Dedifferentiated amniotic fluid mesenchymal stem cell (primary cell): Measurements from ENCODE around the gene FARSA.
"Not testable (repeated sequence)": the region's sequence is repeated elsewhere in the genome, so short reads cannot be mapped to it uniquely, and the experiment has no call there.

Experiments
- DNase-seq: peaks from one replicate; pipeline ENCODE4 v3.0.0-alpha.2; 2016; ENCODE audit errors: extremely low spot score

FARSA gene

GRCh38 chr19:12937927-12938778, 4.6 kb upstream of the FARSA start, which contains the start of gene CALR:
Gene CALR (plus strand): TSS chr19:12938609. CDS start chr19:12938680, 71 bp downstream.
- peak; percentile 99 for DNase-seq

- DNase-seq, result no peak
Measured at GRCh38 chr19:12937093-12937926, 3.8 kb upstream of the FARSA start.

DNA sequence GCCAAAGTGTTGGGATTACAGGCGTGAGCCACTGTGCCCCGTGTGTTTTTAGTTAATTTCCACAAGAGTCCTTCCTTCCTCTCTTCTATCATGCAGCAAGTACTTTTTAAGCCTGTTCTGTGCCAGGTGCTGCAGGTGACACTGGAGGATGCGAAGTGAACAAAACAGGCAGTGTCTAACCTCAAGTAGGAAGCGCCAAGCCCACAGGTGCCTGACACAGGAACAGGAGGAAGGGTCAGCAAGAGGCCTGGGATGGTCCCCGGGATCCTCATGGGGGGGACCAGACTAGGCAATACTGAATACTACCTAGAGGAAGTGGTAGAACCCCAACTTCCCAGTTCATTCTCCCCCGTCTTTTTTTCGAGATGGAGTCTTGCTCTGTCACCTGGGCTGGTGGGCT, 3.1 kb upstream of the FARSA start:
- DNase-seq, result no peak

DNA sequence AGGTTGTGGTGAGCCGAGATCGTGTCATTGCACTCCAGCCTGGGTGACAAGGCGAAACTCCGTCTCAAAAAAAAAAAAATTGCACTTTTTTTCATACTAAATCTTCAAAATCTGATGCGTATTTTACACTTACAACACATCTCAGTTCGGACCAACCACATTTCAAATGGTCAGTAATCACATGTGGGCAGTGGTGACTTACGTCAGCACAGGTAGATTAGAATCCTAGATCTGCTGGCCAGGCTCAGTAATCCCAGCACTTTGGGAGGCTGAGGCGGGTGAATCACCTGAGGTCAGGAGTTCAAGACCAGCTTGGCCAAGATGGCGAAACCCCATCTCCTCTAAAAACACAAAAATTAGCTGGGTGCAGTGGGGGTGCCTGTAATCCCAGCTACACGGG, 1.6 kb upstream of the FARSA start:
- DNase-seq, result no peak

- DNase-seq, result no peak
Measured at GRCh38 chr19:12932392-12933286, 872 bp downstream of the FARSA start.

DNA sequence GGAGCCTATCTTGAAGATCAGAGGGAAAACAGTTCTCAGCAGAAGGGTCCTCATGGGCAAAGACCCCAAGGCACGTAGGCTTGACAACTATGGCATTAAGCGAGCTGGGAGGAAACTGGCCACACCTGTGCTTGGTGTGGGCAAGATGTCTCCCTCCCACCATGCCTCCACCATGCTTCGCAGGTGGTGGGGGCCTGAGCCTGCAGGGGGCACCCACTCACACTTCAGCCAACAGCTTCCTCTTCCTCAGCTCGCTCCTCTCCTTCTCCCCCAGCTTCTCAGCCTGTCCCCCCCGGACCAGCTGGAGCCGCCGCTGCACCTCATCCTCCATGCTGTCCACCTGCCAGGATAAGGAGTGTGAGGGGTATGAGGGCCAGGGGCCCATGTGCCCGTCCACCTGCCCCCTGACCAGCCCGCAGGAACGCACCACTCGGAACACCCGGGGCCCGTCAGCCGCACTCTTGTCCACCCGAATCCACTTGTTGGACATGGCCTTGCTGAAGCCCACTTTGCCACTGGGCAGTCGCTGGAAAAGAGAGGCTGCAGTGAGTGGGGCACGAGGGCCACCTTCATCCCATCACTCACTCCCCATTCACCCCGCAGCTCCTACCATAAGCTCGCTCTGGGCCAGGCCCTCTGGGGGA, 3.4 kb downstream of the FARSA start:
- no peak for DNase-seq

GRCh38 chr19:12924621-12925310, 8.7 kb downstream of the FARSA start:
- DNase-seq, result no peak

DNA sequence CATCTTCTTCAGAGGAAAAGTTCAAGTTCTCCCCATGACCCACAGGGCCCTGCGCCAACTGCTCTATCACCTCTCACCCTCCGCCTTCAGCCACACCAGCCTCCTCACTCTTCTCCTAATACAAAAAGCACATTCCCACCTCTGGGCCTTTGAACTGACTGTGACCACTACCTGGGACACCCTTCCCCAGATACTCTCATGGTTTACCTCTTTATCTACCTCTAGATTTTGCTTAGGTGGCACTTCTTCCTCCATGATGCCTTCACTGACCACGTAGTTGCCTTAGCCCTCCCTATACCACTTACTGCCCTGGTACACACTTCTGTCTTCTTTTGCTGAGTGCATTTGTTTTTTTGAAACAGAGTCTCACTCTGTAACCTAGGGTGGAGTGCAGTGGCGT, 10.6 kb downstream of the FARSA start:
- DNase-seq, result no peak

DNA sequence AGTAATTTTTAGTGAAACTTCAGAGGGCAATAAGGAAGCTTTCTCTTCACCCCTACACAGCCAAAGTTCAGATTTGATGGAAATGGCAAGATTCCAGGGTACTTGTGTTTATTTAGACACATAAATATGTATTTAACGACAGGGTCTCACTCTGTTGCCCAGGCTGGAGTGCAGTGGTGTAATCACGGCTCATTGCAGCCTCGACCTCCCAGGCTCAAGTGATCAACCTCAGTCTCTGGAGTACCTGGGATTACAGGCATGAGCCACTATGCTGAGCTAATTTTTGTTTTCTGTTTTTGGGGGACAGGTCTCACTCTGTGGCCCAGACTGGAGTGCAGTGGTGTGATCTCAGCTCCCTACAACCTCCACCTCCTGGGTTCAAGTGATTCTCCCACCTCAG, 12.5 kb downstream of the FARSA start:
- no peak for DNase-seq

DNA sequence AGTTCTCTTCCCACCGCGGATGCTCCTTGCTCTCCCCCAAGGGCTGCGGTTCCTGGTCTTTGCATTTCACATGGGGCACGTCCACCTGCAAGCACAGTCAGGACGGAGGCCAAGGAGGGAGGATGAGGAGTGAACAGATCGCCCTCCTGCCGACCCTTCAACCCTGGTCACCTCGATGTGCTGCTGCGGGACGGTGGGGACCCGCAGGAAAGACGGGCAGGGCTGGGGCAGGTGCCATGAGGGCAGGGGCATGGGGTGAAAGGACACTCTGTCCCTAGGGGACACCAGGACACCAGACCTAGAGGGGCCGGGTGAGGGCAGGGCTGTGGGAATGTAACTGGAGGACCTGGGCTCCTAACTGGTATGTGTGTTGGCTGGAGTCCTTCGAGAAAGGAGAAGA, 15.3 kb downstream of the FARSA start:
- no peak for DNase-seq

- not testable (repeated sequence) for DNase-seq
Measured at GRCh38 chr19:12915860-12916259, 17.7 kb downstream of the FARSA start.

DNA sequence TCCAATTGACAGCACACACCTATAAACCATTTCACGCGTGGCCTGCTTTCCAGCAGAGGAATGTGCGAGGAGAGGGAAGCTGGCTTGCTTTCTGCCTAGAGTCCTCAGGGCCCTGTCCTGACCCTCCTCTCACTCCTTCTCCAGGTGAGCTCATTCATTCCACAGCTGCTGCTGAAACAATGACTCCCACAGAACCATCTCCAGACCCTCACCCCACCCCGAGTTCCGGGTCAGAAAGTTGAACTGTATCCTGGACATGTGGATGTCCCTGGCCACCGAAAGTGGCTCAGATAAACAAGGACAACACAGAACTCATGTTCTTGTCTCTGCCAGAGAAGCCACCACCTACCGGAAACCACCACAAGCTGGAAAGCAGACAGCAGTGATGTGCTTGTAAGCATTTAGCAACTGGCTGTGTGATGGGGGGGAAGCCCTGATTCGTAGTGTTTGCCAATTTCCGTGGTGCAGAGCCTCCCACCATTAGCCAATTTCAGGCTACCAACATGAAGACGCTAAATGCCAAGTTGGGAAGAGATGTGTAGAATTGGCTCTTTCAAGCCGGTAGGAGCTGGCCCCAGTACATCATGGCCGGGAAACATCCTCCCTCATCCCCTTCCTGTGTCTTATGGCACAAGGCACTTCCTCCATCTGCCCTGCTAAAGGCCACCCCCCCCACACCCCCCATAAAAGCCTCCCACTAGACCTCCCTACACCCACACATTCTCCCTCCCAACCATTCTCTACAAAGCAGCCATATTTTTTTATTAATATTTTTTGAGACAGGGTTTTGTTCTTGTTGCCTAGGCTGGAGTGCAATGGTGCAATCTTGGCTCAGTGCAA, 19.4 kb downstream of the FARSA start:
- DNase-seq, result no peak

GRCh38 chr19:12913011-12913561, 20.4 kb downstream of the FARSA start:
- peak; percentile 23 for DNase-seq

GRCh38 chr19:12912571-12912970, 20.9 kb downstream of the FARSA start:
- DNase-seq, result no peak

DNA sequence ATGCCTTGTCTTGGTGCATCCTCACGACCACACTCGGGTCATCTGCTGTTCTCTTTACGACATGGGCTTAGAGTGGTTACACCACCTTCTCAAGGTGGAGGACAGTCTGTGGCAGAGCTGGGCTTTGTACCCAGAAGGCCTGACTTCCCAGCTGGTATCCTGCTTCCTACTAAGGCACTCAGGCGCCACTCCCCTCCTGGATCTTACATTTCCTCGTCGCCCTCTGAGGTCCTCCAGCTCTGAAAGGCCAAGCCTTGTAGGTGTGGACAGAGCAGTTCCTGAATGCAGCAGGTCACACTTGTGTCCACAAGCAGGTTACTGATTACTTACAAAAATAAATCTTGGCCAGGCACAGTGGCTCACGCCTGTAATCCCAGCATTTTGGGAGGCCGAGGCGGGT, 26.3 kb downstream of the FARSA start:
- no peak for DNase-seq

- no peak for DNase-seq
Measured at GRCh38 chr19:12899891-12900518, 33.5 kb downstream of the FARSA start.

DNA sequence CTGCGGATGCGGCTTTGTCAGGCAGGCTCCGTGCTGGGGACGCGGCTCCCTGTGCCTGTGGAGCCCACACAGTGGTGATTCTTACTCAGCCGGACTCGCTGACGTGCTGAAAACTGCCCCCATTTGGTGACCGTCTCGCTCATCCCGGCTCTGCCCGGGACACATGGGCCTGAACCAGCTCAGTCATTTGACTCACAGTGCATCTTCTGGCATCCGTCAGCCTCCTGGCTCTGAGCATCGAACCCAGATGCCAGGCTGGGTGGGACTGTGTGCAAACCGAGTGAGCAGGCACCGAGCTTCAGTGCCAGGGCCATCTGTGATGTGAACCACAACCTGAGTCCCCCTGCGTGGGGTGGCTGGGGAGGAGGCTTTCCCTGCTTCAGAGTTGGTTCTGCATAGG, 37.1 kb downstream of the FARSA start:
- no peak for DNase-seq

DNA sequence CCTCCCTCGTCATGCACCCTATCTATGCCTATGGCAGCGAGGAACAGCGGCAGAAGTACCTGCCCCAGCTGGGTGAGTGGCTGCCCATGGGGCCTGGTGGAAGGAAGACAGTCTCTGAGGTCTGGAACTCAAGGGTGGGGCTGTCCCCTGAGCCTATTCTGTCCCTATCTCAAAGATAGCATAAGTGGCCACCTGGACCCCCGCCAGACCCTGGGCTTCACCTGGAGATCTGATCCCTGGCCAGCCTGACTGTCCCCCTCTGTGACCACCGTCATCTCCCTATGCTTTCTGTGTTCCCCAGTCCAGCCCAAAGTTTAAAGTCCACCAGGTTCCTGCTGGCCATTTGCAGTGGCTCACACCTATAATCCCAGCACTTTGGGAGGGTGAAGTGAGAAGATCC, 39.9 kb downstream of the FARSA start:
- no peak for DNase-seq

- no peak for DNase-seq
Measured at GRCh38 chr19:12891553-12892021, 41.9 kb downstream of the FARSA start.
